Progenitor cell of endocrine pancreas (in vitro differentiated cells): ENCODE results near the gene ARHGEF16. TPM values are rescaled to one million over a fixed set of nuclear protein-coding genes. Genes with fewer than 3 reads are reported as not detected.

Experiments used
- DNase-seq: peaks from one replicate; pipeline ENCODE4 v3.0.0; 2021; ENCODE audit warnings: low spot score; ENCODE audit not compliant: unreplicated experiment
- H3K27ac Mint-ChIP-seq: 2 replicates; pipeline ENCODE4 v1.8.0; 2021; ENCODE audit warnings: mild to moderate bottlenecking, moderate library complexity, mixed read lengths
- H3K27me3 Mint-ChIP-seq: 2 replicates; pipeline ENCODE4 v1.8.0; 2021; ENCODE audit warnings: mixed read lengths
- H3K36me3 Mint-ChIP-seq: 2 replicates; pipeline ENCODE4 v1.8.0; 2022; ENCODE audit warnings: mixed read lengths; ENCODE audit not compliant: insufficient read depth
- H3K4me1 Mint-ChIP-seq: 2 replicates; pipeline ENCODE4 v1.8.0; 2021; ENCODE audit warnings: low read depth, mixed read lengths
- H3K4me3 Mint-ChIP-seq: 2 replicates; pipeline ENCODE4 v1.8.0; 2021; ENCODE audit warnings: low read depth, mild to moderate bottlenecking, moderate library complexity, mixed read lengths
- H3K9me3 Mint-ChIP-seq: 2 replicates; pipeline ENCODE4 v1.8.0; 2021; ENCODE audit warnings: low read depth, mixed read lengths
- CTCF ChIP-seq: fragments of 200-600 bp; sonication (generic); IDR thresholded peaks from one replicate; pipeline ENCODE4 v1.5.0; 2021; ENCODE audit warnings: antibody characterized with exemption, mild to moderate bottlenecking; ENCODE audit not compliant: unreplicated experiment
- total RNA-seq: library from RNA; stranded (reverse); gene quantifications from 2 replicates; pipeline ENCODE4 v1.2.1, GENCODE V29; 2021

ARHGEF16 gene
- total RNA-seq, 1 donor from 2014 or later = 63.6 TPM

DNA sequence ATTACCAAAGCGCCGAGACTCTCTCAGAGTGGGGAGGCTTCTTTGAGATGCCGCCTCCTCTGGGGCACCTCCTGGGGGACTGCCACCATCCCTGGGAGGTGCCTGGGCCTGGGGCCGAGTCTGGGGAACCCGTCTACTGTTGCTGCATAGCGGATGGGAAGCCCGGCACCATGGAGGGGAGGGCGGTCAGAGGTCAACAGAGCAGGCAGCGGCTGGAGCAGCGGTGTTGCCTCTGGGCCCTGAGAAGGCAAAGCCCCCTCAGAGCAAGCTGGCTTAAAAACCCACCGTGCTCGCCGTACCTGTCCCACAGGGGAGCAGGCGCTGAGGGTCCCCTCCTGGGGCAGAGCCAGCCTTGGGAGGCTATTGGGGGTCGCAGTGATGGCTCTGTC lies 62.0 kb downstream of the ARHGEF16 start:
- no peak for DNase-seq
- no peaks in the 10 kb centered on the region for H3K4me1 Mint-ChIP-seq
- no peaks in the 10 kb centered on the region for H3K9me3 Mint-ChIP-seq
- no peaks in the 10 kb centered on the region for H3K36me3 Mint-ChIP-seq
- no peak for TF ChIP-seq CTCF
- no peak overlapping the region for H3K27ac Mint-ChIP-seq
- no peak overlapping the region for H3K4me3 Mint-ChIP-seq
- no peaks in the 10 kb centered on the region for H3K27me3 Mint-ChIP-seq

DNA sequence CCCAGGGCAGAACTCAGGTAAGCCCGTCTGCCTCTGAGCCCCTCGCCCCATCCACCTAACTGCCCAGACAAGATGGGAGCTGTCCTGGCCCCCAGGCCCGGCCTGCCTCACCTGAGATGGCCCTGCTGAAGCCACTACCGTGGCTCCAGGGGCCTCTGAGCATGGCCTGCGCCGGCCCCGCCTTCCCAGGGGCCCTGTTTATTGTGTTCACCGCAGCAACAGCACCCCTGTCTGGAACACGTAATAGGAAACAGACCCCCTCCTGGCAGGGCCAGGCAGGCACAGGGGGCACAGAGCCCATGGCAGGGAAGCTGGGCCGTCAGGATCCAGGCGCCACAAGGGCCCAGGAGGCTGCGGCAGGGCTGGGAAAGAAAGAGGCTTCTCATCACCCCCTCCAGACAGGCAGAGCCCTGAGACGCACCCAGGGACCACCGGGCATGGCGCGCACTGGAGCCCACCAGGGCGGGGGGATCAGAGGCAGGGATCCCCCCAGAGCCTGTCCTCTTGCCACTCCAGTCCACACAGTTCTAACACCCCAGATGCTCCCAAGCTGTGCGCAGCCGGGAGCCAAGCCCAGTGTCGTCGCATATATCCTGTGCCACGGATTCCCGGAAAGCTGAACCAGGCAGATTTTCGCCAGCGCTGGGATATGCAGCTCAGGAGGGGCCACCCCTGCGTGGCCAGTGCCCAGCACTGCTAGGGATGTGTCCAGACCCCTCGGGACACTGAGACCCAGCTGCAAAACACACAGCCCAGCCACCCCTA lies 62.6 kb downstream of the ARHGEF16 start:
- H3K36me3 Mint-ChIP-seq = no peaks in the 10 kb centered on the region
- no peaks in the 10 kb centered on the region for H3K4me1 Mint-ChIP-seq
- no peak for TF ChIP-seq CTCF
- no peaks in the 10 kb centered on the region for H3K9me3 Mint-ChIP-seq
- DNase-seq = no peak
- no peak overlapping the region for H3K4me3 Mint-ChIP-seq
- no peaks in the 10 kb centered on the region for H3K27me3 Mint-ChIP-seq
- no peak overlapping the region for H3K27ac Mint-ChIP-seq

- Mint-ChIP-seq H3K27ac (no peak overlapping the region), H3K4me3 (no peak overlapping the region), H3K27me3 (no peaks in the 10 kb centered on the region), H3K36me3 (no peaks in the 10 kb centered on the region), H3K4me1 (no peaks in the 10 kb centered on the region), H3K9me3 (no peaks in the 10 kb centered on the region)
- DNase-seq = no peak
- peak; percentile 63 for TF ChIP-seq CTCF
Measured at GRCh38 chr1:3518256-3518655, 63.8 kb downstream of the ARHGEF16 start.

- no peaks in the 10 kb centered on the region for H3K27me3 Mint-ChIP-seq
- no peaks in the 10 kb centered on the region for H3K4me1 Mint-ChIP-seq
- H3K27ac Mint-ChIP-seq = no peak overlapping the region
- H3K9me3 Mint-ChIP-seq = no peaks in the 10 kb centered on the region
- no peak for DNase-seq
- no peak overlapping the region for H3K4me3 Mint-ChIP-seq
- TF ChIP-seq CTCF = no peak
- H3K36me3 Mint-ChIP-seq = no peaks in the 10 kb centered on the region
Measured at GRCh38 chr1:3518756-3519155, 64.3 kb downstream of the ARHGEF16 start.

GRCh38 chr1:3519301-3519885 lies 64.9 kb downstream of the ARHGEF16 start:
- Mint-ChIP-seq H3K36me3 (no peaks in the 10 kb centered on the region), H3K4me1 (no peaks in the 10 kb centered on the region), H3K4me3 (no peak overlapping the region), H3K9me3 (no peaks in the 10 kb centered on the region), H3K27ac (no peak overlapping the region), H3K27me3 (no peaks in the 10 kb centered on the region)
- DNase-seq = no peak
- no peak for TF ChIP-seq CTCF
